Neural cell (in vitro differentiated cells): ENCODE measurements around the gene USO1. TPM values are rescaled to one million over a fixed set of nuclear protein-coding genes. Genes with fewer than 3 reads are reported as not detected.

Experiments
- H2AFZ ChIP-seq: fragments of 200-600, 300-800 bp; sonication (generic), shearing (Covaris generic); 2 replicates; pipeline ENCODE4 v1.6.0; 2014; ENCODE audit warnings: low read depth, mild to moderate bottlenecking, antibody characterized with exemption, low read length, moderate library complexity
- H3F3A ChIP-seq: fragments of 200-600 bp; shearing (Covaris generic); 2 replicates; pipeline ENCODE4 v1.6.1; 2016; ENCODE audit warnings: mild to moderate bottlenecking, moderate library complexity, mixed read lengths, antibody characterized with exemption, low read length; ENCODE audit not compliant: insufficient read depth, poor library complexity, severe bottlenecking
- H3K27ac ChIP-seq: fragments of 200-600, 300-800 bp; sonication (generic), shearing (Covaris generic); 2 replicates; pipeline ENCODE4 v1.5.1; 2014; ENCODE audit warnings: mild to moderate bottlenecking, low read length, moderate library complexity
- H3K27me3 ChIP-seq: fragments of 300-800, 200-600 bp; sonication (generic), shearing (Covaris generic); 2 replicates; pipeline ENCODE4 v1.6.0; 2014; ENCODE audit warnings: mild to moderate bottlenecking, low read depth, low read length, moderate library complexity; ENCODE audit not compliant: insufficient read depth
- H3K36me3 ChIP-seq: fragments of 300-800, 200-600 bp; sonication (generic), shearing (Covaris generic); 2 replicates; pipeline ENCODE4 v1.5.1; 2014; ENCODE audit warnings: mild to moderate bottlenecking, antibody characterized with exemption, low read length, moderate library complexity; ENCODE audit not compliant: insufficient read depth
- H3K4me2 ChIP-seq: fragments of 300-800, 200-600 bp; sonication (generic), shearing (Covaris generic); 2 replicates; pipeline ENCODE4 v1.6.0; 2014; ENCODE audit warnings: mild to moderate bottlenecking, low read length
- H3K4me3 ChIP-seq: fragments of 300-800, 200-600 bp; sonication (generic), shearing (Covaris generic); 2 replicates; pipeline ENCODE4 v1.5.1; 2014; ENCODE audit warnings: mild to moderate bottlenecking, low read length, moderate library complexity
- H3K79me2 ChIP-seq: fragments of 200-600 bp; shearing (Covaris generic); replicated peaks from 2 replicates; pipeline ENCODE4 v1.6.0; 2014; ENCODE audit warnings: mild to moderate bottlenecking, low read length, moderate library complexity; ENCODE audit not compliant: insufficient read depth
- H3K9ac ChIP-seq: fragments of 300-800, 200-600 bp; sonication (generic), shearing (Covaris generic); 2 replicates; pipeline ENCODE4 v1.6.1; 2016; ENCODE audit warnings: mild to moderate bottlenecking, low read length, mixed read lengths
- H3K9me2 ChIP-seq: fragments of 200-600 bp; shearing (Covaris generic); 2 replicates; pipeline ENCODE4 v1.6.1; 2016; ENCODE audit warnings: mild to moderate bottlenecking, low read length, mixed read lengths; ENCODE audit not compliant: insufficient read depth
- H3K9me3 ChIP-seq: fragments of 200-600, 300-800 bp; sonication (generic), shearing (Covaris generic); 2 replicates; pipeline ENCODE4 v1.6.1; 2016; ENCODE audit warnings: mild to moderate bottlenecking, mixed run types, low read length, moderate library complexity, mixed read lengths
- H4K20me1 ChIP-seq: fragments of 200-600 bp; shearing (Covaris generic); 2 replicates; pipeline ENCODE4 v1.6.1; 2016; ENCODE audit warnings: mild to moderate bottlenecking, mixed run types; ENCODE audit not compliant: insufficient read depth
- CTCF ChIP-seq: fragments of 450-650 bp; IDR thresholded peaks from 2 replicates; pipeline ENCODE4 v1.5.1; 2014; ENCODE audit warnings: antibody characterized with exemption, mild to moderate bottlenecking, moderate library complexity; ENCODE audit not compliant: poor library complexity, severe bottlenecking
- EP300 ChIP-seq: fragments of 450-650 bp; conservative IDR thresholded peaks from 2 replicates; pipeline ENCODE4 v1.6.1; 2014; ENCODE audit warnings: antibody characterized with exemption, mild to moderate bottlenecking, moderate library complexity; ENCODE audit not compliant: poor library complexity, severe bottlenecking
- EZH2 ChIP-seq: fragments of 200-600, 300-800 bp; shearing (Covaris generic), sonication (generic); IDR thresholded peaks from 2 replicates; pipeline ENCODE4 v1.6.1; 2014; ENCODE audit warnings: antibody characterized with exemption, low read length, borderline replicate concordance, mild to moderate bottlenecking; ENCODE audit not compliant: insufficient read depth, poor library complexity, severe bottlenecking
- MXI1 ChIP-seq: fragments of 450-650 bp; conservative IDR thresholded peaks from 2 replicates; pipeline ENCODE4 v1.6.1; 2014; ENCODE audit warnings: antibody characterized with exemption, mild to moderate bottlenecking; ENCODE audit not compliant: poor library complexity, severe bottlenecking
- POLR2AphosphoS5 ChIP-seq: IDR thresholded peaks from 2 replicates; pipeline ENCODE4 v1.6.1; 2012
- RAD21 ChIP-seq: fragments of 450-650 bp; conservative IDR thresholded peaks from 2 replicates; pipeline ENCODE4 v1.6.1; 2014; ENCODE audit warnings: antibody characterized with exemption, mild to moderate bottlenecking, moderate library complexity
- REST ChIP-seq: IDR thresholded peaks from 2 replicates; pipeline ENCODE4 v1.6.1; 2012; ENCODE audit warnings: borderline replicate concordance
- SMC3 ChIP-seq: fragments of 450-650 bp; conservative IDR thresholded peaks from 2 replicates; pipeline ENCODE4 v1.6.1; 2014; ENCODE audit warnings: antibody characterized with exemption, mild to moderate bottlenecking, moderate library complexity; ENCODE audit not compliant: poor library complexity
- TAF1 ChIP-seq: IDR thresholded peaks from 2 replicates; pipeline ENCODE4 v1.6.1; 2012; ENCODE audit warnings: low read depth
- polyA plus RNA-seq: library from polyadenylated mRNA; depleted of rRNA; stranded (reverse); fragments of >200 nt; gene quantifications from 2 replicates; pipeline ENCODE4 v1.2.3, GENCODE V29; 2014

Gene USO1
- polyA plus RNA-seq, 1 donor from 2014 or later = 40.0 TPM

GRCh38 chr4:75679876-75680575 lies 44.4 kb upstream of the USO1 start:
- no peak overlapping the region for H3K4me2 ChIP-seq
- H3K4me3 ChIP-seq = no peak overlapping the region
- no peaks in the 10 kb centered on the region for H4K20me1 ChIP-seq
- H3K36me3 ChIP-seq = no peaks in the 10 kb centered on the region
- no peak overlapping the region for H3K27ac ChIP-seq
- no peaks in the 10 kb centered on the region for H3K9me2 ChIP-seq
- H3K9me3 ChIP-seq = no peaks in the 10 kb centered on the region
- H2AFZ ChIP-seq = no peak overlapping the region
- no peaks in the 10 kb centered on the region for H3K27me3 ChIP-seq
- no peaks in the 10 kb centered on the region for H3K79me2 ChIP-seq
- no peak for TF ChIP-seq POLR2AphosphoS5
- no peak for TF ChIP-seq RAD21
- TF ChIP-seq SMC3 = no peak
- no peak for TF ChIP-seq TAF1
- no peak for TF ChIP-seq REST
- no peak for TF ChIP-seq EZH2
- no peak for TF ChIP-seq EP300
- TF ChIP-seq CTCF = no peak
- TF ChIP-seq MXI1 = no peak
- no peaks in the 10 kb centered on the region for H3F3A ChIP-seq
- no peak overlapping the region for H3K9ac ChIP-seq

- no peaks in the 10 kb centered on the region for H3K9me2 ChIP-seq
- no peak overlapping the region for H3K4me3 ChIP-seq
- H3K27ac ChIP-seq = no peak overlapping the region
- no peaks in the 10 kb centered on the region for H3K36me3 ChIP-seq
- no peaks in the 10 kb centered on the region for H3K27me3 ChIP-seq
- H4K20me1 ChIP-seq = no peaks in the 10 kb centered on the region
- no peaks in the 10 kb centered on the region for H3F3A ChIP-seq
- TF ChIP-seq REST = no peak
- no peak for TF ChIP-seq CTCF
- no peak for TF ChIP-seq POLR2AphosphoS5
- TF ChIP-seq TAF1 = no peak
- TF ChIP-seq RAD21 = no peak
- no peak overlapping the region for H3K4me2 ChIP-seq
- H3K79me2 ChIP-seq = no peaks in the 10 kb centered on the region
- no peaks in the 10 kb centered on the region for H3K9me3 ChIP-seq
- no peak overlapping the region for H3K9ac ChIP-seq
- no peak overlapping the region for H2AFZ ChIP-seq
Measured at GRCh38 chr4:75683482-75684155, 40.8 kb upstream of the USO1 start.
